Common myeloid progenitor, CD34-positive (primary cell): ENCODE data around the gene THBS4.

Experiments
- CTCF ChIA-PET: fragments of 350-600 bp; sonication (Branson Sonifier 250); formaldehyde crosslinking; loops from one replicate; lab custom pipeline; 2021; ENCODE audit warnings: antibody characterized with exemption; lab: Charles Lee
- POLR2A ChIA-PET: fragments of 350-600 bp; sonication (Branson Sonifier 250); formaldehyde crosslinking; loops from one replicate; lab custom pipeline; 2021; ENCODE audit warnings: antibody characterized with exemption; lab: Charles Lee
- DNase-seq, 3 donors: peaks; one replicate each; pipeline versions ENCODE4 v3.0.0 to v3.0.0-alpha.2; 2013
- H3K27ac ChIP-seq, 2 experiments: 1 replicate in 1 of 2; 2 replicates in 1 of 2; pipeline ENCODE4 v1.7.0; 2013; ENCODE audit warnings: inconsistent platforms in 2 of 2, low read length in 2 of 2, mild to moderate bottlenecking in 2 of 2, low read depth in 1 of 2, moderate library complexity in 1 of 2; ENCODE audit not compliant: severe bottlenecking in 2 of 2, insufficient read depth in 1 of 2, poor library complexity in 1 of 2
- H3K27me3 ChIP-seq, 5 experiments: replicated peaks in 2 of 5; 1 replicate in 3 of 5; 2 replicates in 2 of 5; pipeline versions ENCODE4 v1.6.1 to v1.7.0; 2013; ENCODE audit warnings: low read length in 4 of 5, mild to moderate bottlenecking in 2 of 5, moderate library complexity in 2 of 5, inconsistent platforms in 1 of 5; ENCODE audit not compliant: insufficient read depth in 5 of 5, control insufficient read depth in 4 of 5
- H3K36me3 ChIP-seq, 4 experiments: 1 replicate in 2 of 4; 2 replicates in 2 of 4; pipeline versions ENCODE4 v1.6.1 to v1.7.0; 2013; ENCODE audit warnings: low read length in 3 of 4, control low read depth in 1 of 4, mild to moderate bottlenecking in 1 of 4; ENCODE audit not compliant: control insufficient read depth in 4 of 4, insufficient read depth in 4 of 4
- H3K4me1 ChIP-seq, 4 experiments: 1 replicate in 3 of 4; 2 replicates in 1 of 4; pipeline versions ENCODE4 v1.6.1 to v1.7.1; 2013; ENCODE audit warnings: low read length in 3 of 4, mild to moderate bottlenecking in 3 of 4, control low read depth in 1 of 4, inconsistent platforms in 1 of 4, moderate library complexity in 1 of 4; ENCODE audit not compliant: control insufficient read depth in 4 of 4, insufficient read depth in 4 of 4; ENCODE audit errors: control extremely low read depth in 1 of 4
- H3K4me3 ChIP-seq, 7 experiments: 1 replicate in 4 of 7; 2 replicates in 3 of 7; pipeline versions ENCODE4 v1.5.1 to v1.7.0; 2013; ENCODE audit warnings: mild to moderate bottlenecking in 7 of 7, low read length in 6 of 7, moderate library complexity in 6 of 7, inconsistent platforms in 2 of 7, low read depth in 2 of 7, control low read depth in 1 of 7; ENCODE audit not compliant: insufficient read depth in 4 of 7, control insufficient read depth in 1 of 7; ENCODE audit errors: extremely low read depth in 1 of 7
- H3K9me3 ChIP-seq, 5 experiments: 1 replicate in 4 of 5; 2 replicates in 1 of 5; pipeline versions ENCODE4 v1.6.1 to v1.7.1; 2013; ENCODE audit warnings: low read length in 4 of 5, mild to moderate bottlenecking in 2 of 5, inconsistent platforms in 1 of 5, low read depth in 1 of 5, moderate library complexity in 1 of 5; ENCODE audit not compliant: control insufficient read depth in 4 of 5, insufficient read depth in 2 of 5; ENCODE audit errors: control extremely low read depth in 1 of 5
- WGBS: methylation state at CpG from one replicate; pipeline ENCODE4 v1.1.5; 2013; ENCODE audit not compliant: insufficient coverage; 5-methylcytosine and 5-hydroxymethylcytosine counted together

Gene THBS4

DNA sequence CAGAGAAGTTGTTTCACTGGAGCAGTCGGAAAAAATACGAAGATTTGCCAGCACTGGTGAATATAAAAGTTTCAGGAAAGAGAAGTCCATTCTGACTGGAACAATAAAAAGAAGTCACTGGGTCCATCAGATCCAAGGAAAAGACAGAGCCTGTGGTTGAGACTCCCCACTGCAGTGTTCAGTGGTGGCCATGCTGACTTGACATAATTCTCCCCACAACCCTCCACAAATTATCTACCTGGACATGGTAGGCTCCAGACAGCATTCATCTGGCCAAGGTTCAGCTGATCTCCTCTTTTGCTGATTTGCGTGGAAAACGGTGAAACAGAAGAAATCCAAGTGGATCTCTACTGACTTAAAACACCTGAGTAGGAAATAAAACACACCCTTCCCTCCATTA, 8.0 kb downstream of the THBS4 start:
- POLR2A ChIA-PET: no interaction called here

DNA sequence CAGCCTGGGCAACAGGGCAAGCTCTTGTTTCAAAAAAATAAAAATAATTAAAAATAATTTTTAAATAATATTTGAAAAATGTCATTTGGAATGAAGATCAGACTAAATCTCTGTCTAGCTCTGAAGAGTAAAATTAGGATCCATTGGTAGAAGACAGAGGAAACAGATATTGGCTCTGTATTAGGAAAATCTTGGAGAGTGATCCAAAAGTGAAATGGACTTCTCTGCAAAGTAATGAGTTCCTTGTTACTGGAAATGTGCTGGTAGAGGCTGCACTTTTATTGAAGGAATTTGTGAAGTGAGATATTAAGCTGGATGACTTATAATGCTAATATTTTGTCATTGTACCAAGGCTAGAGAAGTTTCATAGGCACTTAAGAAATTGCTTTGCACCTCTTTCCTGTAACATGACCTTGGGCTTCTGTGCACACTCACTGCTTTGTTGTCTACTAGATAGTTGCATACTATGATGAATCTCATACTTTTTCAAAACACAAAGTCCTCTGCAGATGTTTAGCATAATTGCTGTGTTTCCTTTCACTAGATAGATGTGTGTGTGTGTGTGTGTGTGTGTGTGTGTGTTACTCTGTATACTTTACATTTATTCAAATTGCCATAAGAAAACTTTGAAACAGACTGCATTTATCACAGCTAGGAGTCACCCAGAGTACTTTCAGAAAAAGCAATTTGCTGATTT, 13.1 kb downstream of the THBS4 start:
- no peak overlapping the region for H3K4me3 ChIP-seq
- DNase-seq: no peak
- CTCF ChIA-PET: no interaction called here
- H3K9me3 ChIP-seq: no peaks in the 10 kb centered on the region
- POLR2A ChIA-PET: no interaction called here
- H3K27me3 ChIP-seq: peaks cover 0 to 18% (median 4%) of the 10 kb centered on the region in 5 experiments
- H3K36me3 ChIP-seq: no peaks in the 10 kb centered on the region
- no peaks in the 10 kb centered on the region for H3K4me1 ChIP-seq
- H3K27ac ChIP-seq: no peak overlapping the region

More for the DNA sequence above, 8.0 kb downstream of the THBS4 start:
- Histone ChIP-seq H3K27me3 (peaks cover 0 to 33% (median 9%) of the 10 kb centered on the region in 5 experiments), H3K4me3 (no peak overlapping the region), H3K36me3 (no peaks in the 10 kb centered on the region), H3K9me3 (no peaks in the 10 kb centered on the region), H3K27ac (no peak overlapping the region), H3K4me1 (no peaks in the 10 kb centered on the region)
- DNase-seq: no peak
- CTCF ChIA-PET: interaction anchor here (1.0 kb wide), 1 partner anchor 11 kb away, joined by 3 read pairs; no protein-coding TSS in a partner anchor
- 100% methylated on average over 4 of the region's 4 CpGs for WGBS

DNA sequence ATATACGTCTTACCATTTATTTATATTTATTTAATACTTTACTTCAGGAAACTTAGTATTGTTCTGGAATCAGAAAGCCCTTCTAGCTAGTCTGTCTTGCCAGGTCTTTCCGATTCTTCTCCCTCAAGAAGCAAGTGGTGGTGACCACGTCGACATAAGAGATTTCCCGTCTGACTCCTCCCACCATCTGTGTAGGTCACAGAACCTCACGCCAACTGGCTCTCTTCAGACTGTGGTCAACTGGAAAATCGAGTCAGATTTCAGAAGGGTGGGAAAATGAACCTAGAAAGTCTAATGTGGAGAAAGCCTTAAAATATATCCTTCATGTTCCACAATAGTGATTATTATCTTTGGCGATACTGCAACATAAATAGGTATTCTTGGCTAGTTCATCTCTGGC, 17.3 kb downstream of the THBS4 start:
- 91% methylated on average over 5 of the region's 8 CpGs for WGBS

GRCh38 chr5:80054682-80055081, 19.5 kb downstream of the THBS4 start:
- POLR2A ChIA-PET: no interaction called here
- H3K4me1 ChIP-seq: no peaks in the 10 kb centered on the region
- DNase-seq: no peak
- no peak overlapping the region for H3K27ac ChIP-seq
- peaks cover 0 to 8% (median 3%) of the 10 kb centered on the region in 5 experiments for H3K27me3 ChIP-seq
- CTCF ChIA-PET: no interaction called here
- no peak overlapping the region for H3K4me3 ChIP-seq
- WGBS: 100% methylated on average over 5 of the region's 5 CpGs
- H3K36me3 ChIP-seq: no peaks in the 10 kb centered on the region
- no peaks in the 10 kb centered on the region for H3K9me3 ChIP-seq

More for the DNA sequence above, 17.3 kb downstream of the THBS4 start:
- Histone ChIP-seq H3K4me1 (no peaks in the 10 kb centered on the region), H3K36me3 (no peaks in the 10 kb centered on the region), H3K27ac (no peak overlapping the region), H3K9me3 (no peaks in the 10 kb centered on the region), H3K27me3 (peaks cover 0 to 8% (median 3%) of the 10 kb centered on the region in 5 experiments), H3K4me3 (no peak overlapping the region)
- no peak for DNase-seq
- POLR2A ChIA-PET: no interaction called here
- CTCF ChIA-PET: no interaction called here

DNA sequence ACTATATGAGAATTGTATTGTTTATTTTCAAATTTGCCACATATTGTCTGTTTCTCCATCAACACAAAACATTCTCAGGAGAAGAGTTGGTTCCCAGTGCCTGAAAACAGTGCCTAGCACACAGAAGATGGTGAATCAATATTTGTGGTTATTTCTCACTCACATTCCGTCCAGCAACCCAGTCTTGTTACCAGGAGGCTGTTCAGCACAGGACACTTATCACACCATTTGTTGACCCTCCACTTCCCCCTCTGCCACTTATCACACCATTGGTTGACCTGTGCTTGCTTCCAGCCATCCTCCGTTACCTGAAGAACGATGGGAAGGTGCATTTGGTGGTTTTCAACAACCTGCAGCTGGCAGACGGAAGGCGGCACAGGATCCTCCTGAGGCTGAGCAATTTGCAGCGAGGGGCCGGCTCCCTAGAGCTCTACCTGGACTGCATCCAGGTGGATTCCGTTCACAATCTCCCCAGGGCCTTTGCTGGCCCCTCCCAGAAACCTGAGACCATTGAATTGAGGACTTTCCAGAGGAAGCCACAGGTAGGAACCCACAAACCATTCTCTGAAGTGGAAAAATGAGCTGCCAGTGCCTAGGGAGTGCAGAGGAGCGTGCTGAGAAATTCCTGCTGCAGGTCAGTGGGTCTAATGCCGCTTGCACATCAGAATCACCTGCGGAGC, 20.5 kb downstream of the THBS4 start:
- ChIA-PET CTCF (no interaction called here), POLR2A (no interaction called here)
- DNase-seq: no peak
- Histone ChIP-seq H3K27me3 (peaks cover 0 to 4% (median 0%) of the 10 kb centered on the region in 5 experiments), H3K36me3 (no peaks in the 10 kb centered on the region), H3K4me3 (no peak overlapping the region), H3K4me1 (no peaks in the 10 kb centered on the region), H3K27ac (no peak overlapping the region), H3K9me3 (no peaks in the 10 kb centered on the region)
- WGBS: 89% methylated on average over 10 of the region's 11 CpGs

DNA sequence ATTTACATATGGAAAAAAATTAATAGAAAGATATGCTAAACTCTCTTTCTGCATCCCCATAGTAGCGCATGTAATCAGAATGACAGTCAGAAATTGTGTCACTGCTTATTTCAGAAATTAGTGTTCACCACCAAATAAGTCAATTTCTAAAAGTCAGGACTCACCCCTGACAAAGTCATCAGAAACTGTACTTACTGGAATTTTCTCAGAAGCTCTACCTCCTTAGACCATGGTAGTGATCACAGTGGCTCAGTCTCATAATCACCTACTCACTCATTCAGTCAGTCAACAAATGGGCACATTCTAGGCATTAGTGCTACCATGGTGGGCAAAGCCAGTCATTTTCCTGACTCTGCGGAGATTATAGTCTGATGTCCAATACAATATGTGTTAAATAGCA, 22.0 kb downstream of the THBS4 start:
- Histone ChIP-seq H3K36me3 (no peaks in the 10 kb centered on the region), H3K27ac (no peak overlapping the region), H3K9me3 (no peaks in the 10 kb centered on the region), H3K4me3 (no peak overlapping the region), H3K27me3 (peaks cover 0 to 3% (median 0%) of the 10 kb centered on the region in 5 experiments), H3K4me1 (no peaks in the 10 kb centered on the region)
- no CpG with 5 or more reads among the region's 2 CpGs for WGBS
- CTCF ChIA-PET: no interaction called here
- no peak for DNase-seq
- POLR2A ChIA-PET: no interaction called here

DNA sequence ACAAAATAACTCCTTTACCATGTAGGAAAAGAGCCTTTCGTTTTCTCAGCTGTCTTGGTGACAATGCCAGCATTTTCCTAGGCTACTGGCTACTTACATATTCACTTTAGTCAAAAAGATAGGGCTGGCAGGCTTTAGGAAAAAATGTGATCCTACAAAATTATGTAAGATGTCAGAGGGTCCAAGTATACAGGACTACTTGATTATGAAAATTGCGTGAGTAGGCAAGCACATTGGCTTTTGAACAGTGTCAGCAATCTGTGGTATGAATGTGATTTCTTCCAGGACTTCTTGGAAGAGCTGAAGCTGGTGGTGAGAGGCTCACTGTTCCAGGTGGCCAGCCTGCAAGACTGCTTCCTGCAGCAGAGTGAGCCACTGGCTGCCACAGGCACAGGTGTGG, 22.8 kb downstream of the THBS4 start:
- H3K36me3 ChIP-seq: no peaks in the 10 kb centered on the region
- WGBS: 100% methylated on average over 1 of the region's 2 CpGs
- no peak overlapping the region for H3K4me3 ChIP-seq
- H3K4me1 ChIP-seq: no peaks in the 10 kb centered on the region
- H3K27me3 ChIP-seq: peaks cover 0 to 3% (median 0%) of the 10 kb centered on the region in 5 experiments
- no peak overlapping the region for H3K27ac ChIP-seq
- ChIA-PET POLR2A (no interaction called here), CTCF (interaction anchor here (2.0 kb wide), 1 partner anchor 34 kb away, joined by 4 read pairs; no protein-coding TSS in a partner anchor)
- no peaks in the 10 kb centered on the region for H3K9me3 ChIP-seq
- DNase-seq: no peak
